ENCODE measurements around the gene XRCC3. TPM values are rescaled to one million over a fixed set of nuclear protein-coding genes. Genes with fewer than 3 reads are reported as not detected.
A peak's percentile ranks its signal among the peaks of the same experiment; 100 is the strongest.

XRCC3 gene
- total and polyA plus RNA-seq, 2 experiments from 2014 or later, result 20.4 to 72.9 TPM

GRCh38 chr14:103693515-103693914, 21.7 kb downstream of the XRCC3 start:
- Histone ChIP-seq H3K79me2 (replicated peaks; ENCODE audit: insufficient read depth) (peaks cover 13% of the 10 kb centered on the region; the same call in 1 of the 2 replicates), H4K20me1 (replicated peaks; ENCODE audit: insufficient read depth) (peaks cover 20% of the 10 kb centered on the region)

GRCh38 chr14:103692871-103693270, 22.4 kb downstream of the XRCC3 start:
- Histone ChIP-seq H3K4me3 (no peak overlapping the region), H2AFZ (no peak overlapping the region), H4K20me1 (replicated peaks; ENCODE audit: insufficient read depth) (peaks cover 20% of the 10 kb centered on the region), H3K27ac (ENCODE audit: low read depth) (no peak overlapping the region), H3K27me3 (ENCODE audit: insufficient read depth) (no peaks in the 10 kb centered on the region), H3F3A (replicated peaks; ENCODE audit: low read depth) (peaks cover 12% of the 10 kb centered on the region; the same call in 1 of the 2 replicates), H3K9me2 (ENCODE audit: insufficient read depth) (no peaks in the 10 kb centered on the region), H3K4me2 (no peak overlapping the region), H3K36me3 (ENCODE audit: insufficient read depth) (peaks cover 10% of the 10 kb centered on the region; the same call in 1 of the 2 replicates), H3K4me1 (ENCODE audit: insufficient read depth) (peaks cover 6% of the 10 kb centered on the region; the same call in 1 of the 2 replicates), H3K79me2 (replicated peaks; ENCODE audit: insufficient read depth) (peaks cover 14% of the 10 kb centered on the region; the same call in 1 of the 2 replicates)
- H3K9me3 Mint-ChIP-seq, result no peaks in the 10 kb centered on the region
- peaks cover 24% of the 10 kb centered on the region for H3K4me1 Mint-ChIP-seq
- TF ChIP-seq EZH2phosphoT487 (IDR thresholded peaks at IDR 0.05; ENCODE audit: unreplicated experiment) (no peak), CREB1 (CRISPR knock-in tag; IDR thresholded peaks at IDR 0.05; ENCODE audit: low read depth) (no peak), STAT1 (IDR thresholded peaks at IDR 0.05; ENCODE audit: unreplicated experiment) (no peak), ZNF114 (CRISPR knock-in tag; IDR thresholded peaks at IDR 0.05) (no peak), NANOG (IDR thresholded peaks at IDR 0.05; ENCODE audit: borderline replicate concordance) (no peak), POLR2AphosphoS5 (IDR thresholded peaks at IDR 0.05; ENCODE audit: low read depth) (no peak)
- TF ChIP-seq, protein P1, sequence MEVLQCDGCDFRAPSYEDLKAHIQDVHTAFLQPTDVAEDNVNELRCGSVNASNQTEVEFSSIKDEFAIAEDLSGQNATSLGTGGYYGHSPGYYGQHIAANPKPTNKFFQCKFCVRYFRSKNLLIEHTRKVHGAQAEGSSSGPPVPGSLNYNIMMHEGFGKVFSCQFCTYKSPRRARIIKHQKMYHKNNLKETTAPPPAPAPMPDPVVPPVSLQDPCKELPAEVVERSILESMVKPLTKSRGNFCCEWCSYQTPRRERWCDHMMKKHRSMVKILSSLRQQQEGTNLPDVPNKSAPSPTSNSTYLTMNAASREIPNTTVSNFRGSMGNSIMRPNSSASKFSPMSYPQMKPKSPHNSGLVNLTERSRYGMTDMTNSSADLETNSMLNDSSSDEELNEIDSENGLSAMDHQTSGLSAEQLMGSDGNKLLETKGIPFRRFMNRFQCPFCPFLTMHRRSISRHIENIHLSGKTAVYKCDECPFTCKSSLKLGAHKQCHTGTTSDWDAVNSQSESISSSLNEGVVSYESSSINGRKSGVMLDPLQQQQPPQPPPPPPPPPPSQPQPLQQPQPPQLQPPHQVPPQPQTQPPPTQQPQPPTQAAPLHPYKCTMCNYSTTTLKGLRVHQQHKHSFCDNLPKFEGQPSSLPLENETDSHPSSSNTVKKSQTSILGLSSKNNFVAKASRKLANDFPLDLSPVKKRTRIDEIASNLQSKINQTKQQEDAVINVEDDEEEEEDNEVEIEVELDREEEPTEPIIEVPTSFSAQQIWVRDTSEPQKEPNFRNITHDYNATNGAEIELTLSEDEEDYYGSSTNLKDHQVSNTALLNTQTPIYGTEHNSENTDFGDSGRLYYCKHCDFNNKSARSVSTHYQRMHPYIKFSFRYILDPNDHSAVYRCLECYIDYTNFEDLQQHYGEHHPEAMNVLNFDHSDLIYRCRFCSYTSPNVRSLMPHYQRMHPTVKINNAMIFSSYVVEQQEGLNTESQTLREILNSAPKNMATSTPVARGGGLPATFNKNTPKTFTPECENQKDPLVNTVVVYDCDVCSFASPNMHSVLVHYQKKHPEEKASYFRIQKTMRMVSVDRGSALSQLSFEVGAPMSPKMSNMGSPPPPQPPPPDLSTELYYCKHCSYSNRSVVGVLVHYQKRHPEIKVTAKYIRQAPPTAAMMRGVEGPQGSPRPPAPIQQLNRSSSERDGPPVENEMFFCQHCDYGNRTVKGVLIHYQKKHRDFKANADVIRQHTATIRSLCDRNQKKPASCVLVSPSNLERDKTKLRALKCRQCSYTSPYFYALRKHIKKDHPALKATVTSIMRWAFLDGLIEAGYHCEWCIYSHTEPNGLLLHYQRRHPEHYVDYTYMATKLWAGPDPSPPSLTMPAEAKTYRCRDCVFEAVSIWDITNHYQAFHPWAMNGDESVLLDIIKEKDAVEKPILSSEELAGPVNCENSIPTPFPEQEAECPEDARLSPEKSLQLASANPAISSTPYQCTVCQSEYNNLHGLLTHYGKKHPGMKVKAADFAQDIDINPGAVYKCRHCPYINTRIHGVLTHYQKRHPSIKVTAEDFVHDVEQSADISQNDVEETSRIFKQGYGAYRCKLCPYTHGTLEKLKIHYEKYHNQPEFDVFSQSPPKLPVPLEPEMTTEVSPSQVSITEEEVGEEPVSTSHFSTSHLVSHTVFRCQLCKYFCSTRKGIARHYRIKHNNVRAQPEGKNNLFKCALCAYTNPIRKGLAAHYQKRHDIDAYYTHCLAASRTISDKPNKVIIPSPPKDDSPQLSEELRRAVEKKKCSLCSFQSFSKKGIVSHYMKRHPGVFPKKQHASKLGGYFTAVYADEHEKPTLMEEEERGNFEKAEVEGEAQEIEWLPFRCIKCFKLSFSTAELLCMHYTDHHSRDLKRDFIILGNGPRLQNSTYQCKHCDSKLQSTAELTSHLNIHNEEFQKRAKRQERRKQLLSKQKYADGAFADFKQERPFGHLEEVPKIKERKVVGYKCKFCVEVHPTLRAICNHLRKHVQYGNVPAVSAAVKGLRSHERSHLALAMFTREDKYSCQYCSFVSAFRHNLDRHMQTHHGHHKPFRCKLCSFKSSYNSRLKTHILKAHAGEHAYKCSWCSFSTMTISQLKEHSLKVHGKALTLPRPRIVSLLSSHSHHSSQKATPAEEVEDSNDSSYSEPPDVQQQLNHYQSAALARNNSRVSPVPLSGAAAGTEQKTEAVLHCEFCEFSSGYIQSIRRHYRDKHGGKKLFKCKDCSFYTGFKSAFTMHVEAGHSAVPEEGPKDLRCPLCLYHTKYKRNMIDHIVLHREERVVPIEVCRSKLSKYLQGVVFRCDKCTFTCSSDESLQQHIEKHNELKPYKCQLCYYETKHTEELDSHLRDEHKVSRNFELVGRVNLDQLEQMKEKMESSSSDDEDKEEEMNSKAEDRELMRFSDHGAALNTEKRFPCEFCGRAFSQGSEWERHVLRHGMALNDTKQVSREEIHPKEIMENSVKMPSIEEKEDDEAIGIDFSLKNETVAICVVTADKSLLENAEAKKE (CRISPR knock-in tag; IDR thresholded peaks at IDR 0.05), result no peak
- TF ChIP-seq, protein P2, sequence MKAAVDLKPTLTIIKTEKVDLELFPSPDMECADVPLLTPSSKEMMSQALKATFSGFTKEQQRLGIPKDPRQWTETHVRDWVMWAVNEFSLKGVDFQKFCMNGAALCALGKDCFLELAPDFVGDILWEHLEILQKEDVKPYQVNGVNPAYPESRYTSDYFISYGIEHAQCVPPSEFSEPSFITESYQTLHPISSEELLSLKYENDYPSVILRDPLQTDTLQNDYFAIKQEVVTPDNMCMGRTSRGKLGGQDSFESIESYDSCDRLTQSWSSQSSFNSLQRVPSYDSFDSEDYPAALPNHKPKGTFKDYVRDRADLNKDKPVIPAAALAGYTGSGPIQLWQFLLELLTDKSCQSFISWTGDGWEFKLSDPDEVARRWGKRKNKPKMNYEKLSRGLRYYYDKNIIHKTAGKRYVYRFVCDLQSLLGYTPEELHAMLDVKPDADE (IDR thresholded peaks at IDR 0.05), result no peak
- peaks cover 43% of the 10 kb centered on the region for H3K36me3 Mint-ChIP-seq (ENCODE audit: low read depth)
- no peak overlapping the region for H3K4me3 Mint-ChIP-seq
- ATAC-seq, result no peak
- DNase-seq (ENCODE audit: low spot score), result no peak
- H3K27ac Mint-ChIP-seq, result no peak overlapping the region
- peaks cover 21% of the 10 kb centered on the region for H3K27me3 Mint-ChIP-seq (ENCODE audit: insufficient read depth, low read depth, poor library complexity)

More at GRCh38 chr14:103693515-103693914, 21.7 kb downstream of the XRCC3 start:
- ATAC-seq (no peak), DNase-seq (ENCODE audit: low spot score) (no peak)
- Histone ChIP-seq H3K27me3 (ENCODE audit: insufficient read depth) (no peaks in the 10 kb centered on the region), H3K27ac (ENCODE audit: low read depth) (0 out of 2 replicates have a peak overlapping the region, but pooled peaks have one; percentile 39), H3K4me2 (no peak overlapping the region), H3K36me3 (ENCODE audit: insufficient read depth) (peaks cover 4% of the 10 kb centered on the region; the same call in 1 of the 2 replicates), H3K9me2 (ENCODE audit: insufficient read depth) (no peaks in the 10 kb centered on the region), H3K4me1 (ENCODE audit: insufficient read depth) (peaks cover 6% of the 10 kb centered on the region; the same call in 1 of the 2 replicates), H3F3A (replicated peaks; ENCODE audit: low read depth) (peaks cover 12% of the 10 kb centered on the region; the same call in 1 of the 2 replicates), H3K4me3 (no peak overlapping the region), H2AFZ (no peak overlapping the region)
- H3K9me3 Mint-ChIP-seq, result no peaks in the 10 kb centered on the region
- peaks cover 36% of the 10 kb centered on the region for H3K36me3 Mint-ChIP-seq (ENCODE audit: low read depth)
- peaks cover 21% of the 10 kb centered on the region for H3K27me3 Mint-ChIP-seq (ENCODE audit: insufficient read depth, low read depth, poor library complexity)
- H3K4me3 Mint-ChIP-seq, result no peak overlapping the region
- TF ChIP-seq STAT1 (IDR thresholded peaks at IDR 0.05; ENCODE audit: unreplicated experiment) (no peak), ZNF331 (CRISPR knock-in tag; IDR thresholded peaks at IDR 0.05; ENCODE audit: low read depth) (no peak)
- no peak overlapping the region for H3K27ac Mint-ChIP-seq
- H3K4me1 Mint-ChIP-seq, result peaks cover 24% of the 10 kb centered on the region

Measured in GM23338 (cell line).